AG04449 (cell line): Measurements from ENCODE around the gene MAPK8.

ENCODE experiments used
- CTCF ChIA-PET: fragments of 350-600 bp; formaldehyde crosslinking; extraction: SDS; loops from one replicate; lab custom pipeline; 2021; ENCODE audit warnings: antibody characterized with exemption; lab: Yijun Ruan, JAX
- POLR2A ChIA-PET: fragments of 400-600, 350-600 bp; formaldehyde crosslinking; extraction: SDS; loops from one replicate; lab custom pipeline; 2020; ENCODE audit warnings: antibody characterized with exemption, inconsistent platforms; lab: Yijun Ruan, JAX
- DNase-seq: peaks from one replicate; pipeline ENCODE4 v3.0.0-alpha.2; 2010; ENCODE audit warnings: low read depth, low spot score
- H3K4me3 ChIP-seq: 2 replicates; pipeline ENCODE4 v1.5.1; 2011; ENCODE audit warnings: low read depth, mild to moderate bottlenecking, control low read depth, low read length
- CTCF ChIP-seq: IDR thresholded peaks from one replicate; pipeline ENCODE4 v1.5.1; 2011; ENCODE audit warnings: mild to moderate bottlenecking, moderate library complexity, low read length, control low read depth, inconsistent platforms; ENCODE audit not compliant: insufficient read depth; ENCODE audit errors: missing control alignments

The MAPK8 gene

GRCh38 chr10:48322017-48322416 lies 15.5 kb downstream of the MAPK8 start:
- no peak for DNase-seq
- ChIA-PET POLR2A (interaction anchor here (0.5 kb wide), 1 partner anchor 925 kb away, joined by 3 read pairs; no protein-coding TSS in a partner anchor), CTCF (interaction anchor here (1.1 kb wide), 1 partner anchor 334 kb away, joined by 3 read pairs; no protein-coding TSS in a partner anchor)
- H3K4me3 ChIP-seq = no peak overlapping the region
- no peak for TF ChIP-seq CTCF

- TF ChIP-seq CTCF = no peak
- POLR2A ChIA-PET = no interaction called here
- no peak for DNase-seq
- no peak overlapping the region for H3K4me3 ChIP-seq
- CTCF ChIA-PET = interaction anchor here (0.8 to 1.2 kb wide), 3 partner anchors 39 to 332 kb away, joined by 3 to 4 read pairs (median 3); no protein-coding TSS in a partner anchor
These were observed 18.1 kb downstream of the MAPK8 start for GRCh38 chr10:48324580-48324979.

GRCh38 chr10:48330269-48330668 lies 23.8 kb downstream of the MAPK8 start:
- no peak for DNase-seq
- POLR2A ChIA-PET = no interaction called here
- no peak overlapping the region for H3K4me3 ChIP-seq
- CTCF ChIA-PET = no interaction called here
- TF ChIP-seq CTCF = no peak

- POLR2A ChIA-PET = no interaction called here
- CTCF ChIA-PET = no interaction called here
- no peak for DNase-seq
- TF ChIP-seq CTCF = no peak
- H3K4me3 ChIP-seq = no peak overlapping the region
These were observed 25.0 kb downstream of the MAPK8 start for GRCh38 chr10:48331436-48331835.

- no peak overlapping the region for H3K4me3 ChIP-seq
- DNase-seq = no peak
- CTCF ChIA-PET = no interaction called here
- no peak for TF ChIP-seq CTCF
- POLR2A ChIA-PET = no interaction called here
These were observed 25.8 kb downstream of the MAPK8 start for GRCh38 chr10:48332166-48332870.

GRCh38 chr10:48332871-48333216 lies 26.4 kb downstream of the MAPK8 start:
- POLR2A ChIA-PET = no interaction called here
- H3K4me3 ChIP-seq = no peak overlapping the region
- CTCF ChIA-PET = no interaction called here
- DNase-seq = no peak
- no peak for TF ChIP-seq CTCF
